ENCODE measurements around the gene PPP1R2C. TPM values are rescaled to one million over a fixed set of nuclear protein-coding genes. Genes with fewer than 3 reads are reported as not detected.

The PPP1R2C gene
- not detected in 2 replicates for total RNA-seq

DNA sequence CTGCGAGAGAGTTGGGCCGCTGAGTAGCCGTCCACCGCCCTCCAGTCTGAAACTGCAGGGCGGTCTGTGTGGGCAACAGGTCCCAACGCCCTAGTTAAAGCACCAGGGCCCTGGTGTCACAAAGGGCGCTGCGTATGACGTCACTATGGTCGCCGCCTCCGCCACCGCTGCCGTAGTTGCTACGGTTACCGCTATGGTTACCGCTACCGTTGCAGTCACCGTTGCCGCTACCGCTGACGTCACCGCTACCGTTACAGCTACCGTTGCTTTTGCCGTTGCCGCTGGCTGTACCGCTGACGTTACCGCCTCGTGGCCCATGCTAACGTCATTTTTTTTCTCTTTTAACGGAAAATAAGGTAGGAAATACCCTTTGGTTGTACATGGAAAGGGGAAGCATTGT lies at the start of gene PPP1R2C:
Gene PPP1R2C, minus strand, starts transcription at position 68 of the 400 bp plus-strand sequence. CDS start 84 bp downstream, outside the sequence.

Measured in bronchus fibroblast of lung (primary cell).